DND-41 (cell line): Measurements from ENCODE around the gene SPECC1.
"Not testable (repeated sequence)": the region's sequence is repeated elsewhere in the genome, so short reads cannot be mapped to it uniquely, and the experiment has no call there.

Experiments
- ATAC-seq: fragments of 200-7000 bp; cut with Tn5 transposase; 3 replicates; pipeline ENCODE4 v1.9.1; 2021; ENCODE audit warnings: low read depth; ENCODE audit not compliant: insufficient read depth
- DNase-seq: peaks from one replicate; pipeline ENCODE4 v3.0.0-alpha.2; 2020
- H2AFZ ChIP-seq: 2 replicates; pipeline ENCODE4 v1.6.0; 2012; ENCODE audit warnings: low read depth, low read length
- H3K27ac ChIP-seq: 2 replicates; pipeline ENCODE4 v1.5.1; 2012; ENCODE audit warnings: low read length, inconsistent platforms
- H3K27me3 ChIP-seq: fragments of 200-600 bp; sonication (generic); 2 replicates; pipeline ENCODE4 v1.6.0; 2012; ENCODE audit warnings: low read length, mild to moderate bottlenecking, inconsistent platforms; ENCODE audit not compliant: insufficient read depth, poor library complexity
- H3K36me3 ChIP-seq: 2 replicates; pipeline ENCODE4 v1.5.1; 2012; ENCODE audit warnings: low read length, inconsistent platforms; ENCODE audit not compliant: insufficient read depth
- H3K4me1 ChIP-seq: 2 replicates; pipeline ENCODE4 v1.5.1; 2012; ENCODE audit warnings: mild to moderate bottlenecking, low read length; ENCODE audit not compliant: insufficient read depth
- H3K4me2 ChIP-seq: 2 replicates; pipeline ENCODE4 v1.6.0; 2012; ENCODE audit warnings: mild to moderate bottlenecking, moderate library complexity, low read length, inconsistent platforms; ENCODE audit not compliant: insufficient read depth
- H3K4me3 ChIP-seq, 2 experiments: fragments of 200-600 bp in 1 of 2; shearing (Covaris generic) in 1 of 2; 2 replicates each; pipeline ENCODE4 v1.5.1; 2012 to 2016; ENCODE audit warnings: inconsistent platforms in 2 of 2, low read length in 2 of 2, mild to moderate bottlenecking in 2 of 2, low read depth in 1 of 2, moderate library complexity in 1 of 2
- H3K79me2 ChIP-seq: 2 replicates; pipeline ENCODE4 v1.6.0; 2012; ENCODE audit warnings: low read length, inconsistent platforms; ENCODE audit not compliant: insufficient read depth
- H3K9ac ChIP-seq: 2 replicates; pipeline ENCODE4 v1.6.0; 2012; ENCODE audit warnings: low read depth, mild to moderate bottlenecking, inconsistent platforms, low read length, moderate library complexity
- H3K9me3 ChIP-seq: 2 replicates; pipeline ENCODE4 v1.5.1; 2012; ENCODE audit warnings: low read length, moderate library complexity, mild to moderate bottlenecking, inconsistent platforms; ENCODE audit not compliant: insufficient read depth, severe bottlenecking
- H4K20me1 ChIP-seq: 2 replicates; pipeline ENCODE4 v1.6.0; 2012; ENCODE audit warnings: low read length; ENCODE audit not compliant: insufficient read depth
- CTCF ChIP-seq: IDR thresholded peaks from 2 replicates; pipeline ENCODE4 v1.5.1; 2012; ENCODE audit warnings: borderline replicate concordance, low read length, moderate library complexity, mild to moderate bottlenecking; ENCODE audit not compliant: poor library complexity, severe bottlenecking; ENCODE audit errors: extremely low read depth
- EZH2 ChIP-seq: IDR thresholded peaks from 3 replicates; pipeline ENCODE4 v1.6.1; 2012; ENCODE audit warnings: borderline replicate concordance, low read depth, mild to moderate bottlenecking, moderate library complexity, low read length, inconsistent platforms; ENCODE audit not compliant: severe bottlenecking

SPECC1 gene

GRCh38 chr17:20105539-20106280, 96.6 kb downstream of the SPECC1 start:
- DNase-seq = no peak
- Histone ChIP-seq H3K4me1 (no peaks in the 10 kb centered on the region), H3K9me3 (no peaks in the 10 kb centered on the region), H3K27me3 (peaks cover 4% of the 10 kb centered on the region), H4K20me1 (no peaks in the 10 kb centered on the region; the same call in 1 of the 2 replicates), H3K27ac (no peak overlapping the region), H2AFZ (no peak overlapping the region), H3K79me2 (no peaks in the 10 kb centered on the region), H3K4me3 (no peak overlapping the region), H3K4me2 (no peak overlapping the region), H3K36me3 (no peaks in the 10 kb centered on the region), H3K9ac (no peak overlapping the region)
- TF ChIP-seq CTCF (no peak), EZH2 (no peak)
- no peak for ATAC-seq

GRCh38 chr17:20106446-20106845, 97.3 kb downstream of the SPECC1 start:
- not testable (repeated sequence) for H3K27ac ChIP-seq, ATAC-seq, H3K36me3 ChIP-seq, H2AFZ ChIP-seq, H3K4me2 ChIP-seq, H3K4me1 ChIP-seq, H3K9ac ChIP-seq, H3K9me3 ChIP-seq, H3K4me3 ChIP-seq, H4K20me1 ChIP-seq, H3K27me3 ChIP-seq, H3K79me2 ChIP-seq, DNase-seq

- ATAC-seq = no peak
- no peak for TF ChIP-seq EZH2
- no peak for TF ChIP-seq CTCF
These were observed 99.9 kb downstream of the SPECC1 start for GRCh38 chr17:20109076-20109475.

GRCh38 chr17:20111538-20111937, 102.4 kb downstream of the SPECC1 start:
- Histone ChIP-seq H3K27me3 (no peaks in the 10 kb centered on the region), H3K4me1 (no peaks in the 10 kb centered on the region), H3K9me3 (no peaks in the 10 kb centered on the region), H4K20me1 (no peaks in the 10 kb centered on the region; the same call in 1 of the 2 replicates), H3K4me2 (no peak overlapping the region), H3K4me3 (no peak overlapping the region), H3K79me2 (no peaks in the 10 kb centered on the region), H3K9ac (no peak overlapping the region), H3K27ac (no peak overlapping the region), H3K36me3 (no peaks in the 10 kb centered on the region), H2AFZ (no peak overlapping the region)
- ATAC-seq (no peak), DNase-seq (no peak)
- TF ChIP-seq CTCF (no peak), EZH2 (no peak)

More at GRCh38 chr17:20109076-20109475, 99.9 kb downstream of the SPECC1 start:
- Histone ChIP-seq H3K9me3 (no peaks in the 10 kb centered on the region), H3K9ac (no peak overlapping the region), H2AFZ (no peak overlapping the region), H4K20me1 (no peaks in the 10 kb centered on the region; the same call in 1 of the 2 replicates), H3K4me1 (no peaks in the 10 kb centered on the region), H3K27me3 (no peaks in the 10 kb centered on the region), H3K4me3 (no peak overlapping the region), H3K36me3 (no peaks in the 10 kb centered on the region), H3K27ac (no peak overlapping the region), H3K4me2 (no peak overlapping the region), H3K79me2 (no peaks in the 10 kb centered on the region)
- DNase-seq = no peak
